ENCODE results near the gene STT3B.

DNA sequence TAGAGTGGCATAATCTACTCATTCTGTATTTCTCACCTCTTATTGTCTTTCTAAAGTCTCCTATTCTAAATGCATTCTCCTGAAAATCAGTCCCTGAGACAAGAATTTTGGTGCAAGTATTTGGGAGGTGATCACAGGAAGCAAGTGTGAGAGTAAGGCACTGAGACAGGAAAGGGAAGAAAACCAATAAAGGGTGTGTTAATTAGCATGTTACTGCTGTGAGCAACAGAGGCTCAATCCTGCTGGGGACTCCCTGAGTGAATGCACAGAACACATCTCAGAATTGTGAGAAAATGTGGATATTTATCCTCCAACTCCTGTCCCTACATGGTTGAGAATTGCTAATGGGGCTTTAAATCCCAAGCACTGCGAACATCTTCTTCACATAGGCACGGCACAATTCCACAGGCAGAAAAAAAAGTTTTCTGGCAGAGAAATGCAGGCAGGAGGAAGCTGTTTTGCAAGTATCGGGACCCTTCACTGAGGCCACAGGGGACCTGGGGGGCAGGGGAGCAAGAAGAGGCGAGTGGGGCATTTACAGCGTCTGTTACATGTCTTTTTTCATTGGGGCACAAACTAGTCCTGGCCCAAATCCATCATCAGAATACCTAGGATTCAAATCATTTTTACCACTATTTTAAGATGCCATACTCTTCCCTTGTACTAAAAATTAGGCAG, 27.2 kb upstream of the STT3B start:
- TF ChIP-seq, protein P1, sequence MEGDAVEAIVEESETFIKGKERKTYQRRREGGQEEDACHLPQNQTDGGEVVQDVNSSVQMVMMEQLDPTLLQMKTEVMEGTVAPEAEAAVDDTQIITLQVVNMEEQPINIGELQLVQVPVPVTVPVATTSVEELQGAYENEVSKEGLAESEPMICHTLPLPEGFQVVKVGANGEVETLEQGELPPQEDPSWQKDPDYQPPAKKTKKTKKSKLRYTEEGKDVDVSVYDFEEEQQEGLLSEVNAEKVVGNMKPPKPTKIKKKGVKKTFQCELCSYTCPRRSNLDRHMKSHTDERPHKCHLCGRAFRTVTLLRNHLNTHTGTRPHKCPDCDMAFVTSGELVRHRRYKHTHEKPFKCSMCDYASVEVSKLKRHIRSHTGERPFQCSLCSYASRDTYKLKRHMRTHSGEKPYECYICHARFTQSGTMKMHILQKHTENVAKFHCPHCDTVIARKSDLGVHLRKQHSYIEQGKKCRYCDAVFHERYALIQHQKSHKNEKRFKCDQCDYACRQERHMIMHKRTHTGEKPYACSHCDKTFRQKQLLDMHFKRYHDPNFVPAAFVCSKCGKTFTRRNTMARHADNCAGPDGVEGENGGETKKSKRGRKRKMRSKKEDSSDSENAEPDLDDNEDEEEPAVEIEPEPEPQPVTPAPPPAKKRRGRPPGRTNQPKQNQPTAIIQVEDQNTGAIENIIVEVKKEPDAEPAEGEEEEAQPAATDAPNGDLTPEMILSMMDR (conservative IDR thresholded peaks at IDR 0.05 in 1 of 2, IDR thresholded peaks at IDR 0.05 in 1 of 2; ENCODE audit: low read depth in 1 of 2, low read length in 2 of 2) = no peak
- TF ChIP-seq EZH2 (IDR thresholded peaks at IDR 0.05; ENCODE audit: low read length, missing control alignments) = no peak
